Peyer's patch (tissue), 4 donors: Measurements from ENCODE around the gene ARHGEF12.
A peak's percentile ranks its signal among the peaks of the same experiment; 100 is the strongest.

Experiments
- CTCF ChIP-seq, 6 experiments: fragments of 450-650 bp in 4 of 6; fragments of 200-600 bp in 2 of 6; sonication (generic) in 1 of 6; IDR thresholded peaks; one replicate each; pipeline ENCODE4 v1.5.1; 2017 to 2019; ENCODE audit warnings: antibody characterized with exemption in 6 of 6, mild to moderate bottlenecking in 3 of 6, moderate library complexity in 1 of 6
- POLR2A ChIP-seq, 2 donors: fragments of 450-650 bp; IDR thresholded peaks; one replicate each; pipeline ENCODE4 v1.5.1; 2017; ENCODE audit warnings: antibody characterized with exemption in 2 of 2, mild to moderate bottlenecking in 2 of 2, moderate library complexity in 2 of 2

- peak; percentile 60 to 77 for TF ChIP-seq POLR2A (IDR thresholded peaks at IDR 0.05)
- TF ChIP-seq CTCF (IDR thresholded peaks at IDR 0.05): peak in 2 of 6 experiments; percentile 8 to 10
Observed at GRCh38 chr11:120335908-120336640, at the start of gene ARHGEF12.
